Fibroblast of pulmonary artery (primary cell): ENCODE data around the gene TPO.

ENCODE experiments used
- DNase-seq: peaks from one replicate; pipeline ENCODE4 v3.0.0-alpha.2; 2010; ENCODE audit warnings: low read depth
- H3K4me3 ChIP-seq: replicated peaks from 2 replicates; pipeline ENCODE4 v1.5.1; 2011; ENCODE audit warnings: low read depth, mild to moderate bottlenecking, control low read depth, low read length, moderate library complexity
- CTCF ChIP-seq: IDR thresholded peaks from 2 replicates; pipeline ENCODE4 v1.5.1; 2011; ENCODE audit warnings: mild to moderate bottlenecking, control low read depth, low read length, inconsistent platforms; ENCODE audit errors: missing control alignments

Gene TPO

GRCh38 chr2:1498176-1498575, 84.9 kb downstream of the TPO start:
- no peak for DNase-seq
- no peak for TF ChIP-seq CTCF
- no peak overlapping the region for H3K4me3 ChIP-seq

GRCh38 chr2:1499033-1499795, 86.0 kb downstream of the TPO start:
- H3K4me3 ChIP-seq, result no peak overlapping the region
- DNase-seq, result no peak
- TF ChIP-seq CTCF, result no peak

GRCh38 chr2:1501038-1501851, 88.0 kb downstream of the TPO start:
- no peak for DNase-seq
- TF ChIP-seq CTCF, result no peak
- no peak overlapping the region for H3K4me3 ChIP-seq

GRCh38 chr2:1501991-1502390, 88.7 kb downstream of the TPO start:
- TF ChIP-seq CTCF, result no peak
- no peak for DNase-seq

GRCh38 chr2:1502891-1503304, 89.6 kb downstream of the TPO start:
- no peak for DNase-seq
- TF ChIP-seq CTCF, result no peak
- no peak overlapping the region for H3K4me3 ChIP-seq

More at GRCh38 chr2:1501991-1502390, 88.7 kb downstream of the TPO start:
- no peak overlapping the region for H3K4me3 ChIP-seq

GRCh38 chr2:1503471-1504310, 90.4 kb downstream of the TPO start:
- no peak for DNase-seq

More at GRCh38 chr2:1503471-1504310, 90.4 kb downstream of the TPO start:
- TF ChIP-seq CTCF, result no peak
- no peak overlapping the region for H3K4me3 ChIP-seq
